HEK293 (cell line): Measurements from ENCODE around the gene DUS1L.
A peak's percentile ranks its signal among the peaks of the same experiment; 100 is the strongest.

Experiments used
- CTCF ChIA-PET: fragments of 350-600 bp; formaldehyde crosslinking; extraction: SDS; loops from one replicate; lab custom pipeline; 2021; ENCODE audit warnings: antibody characterized with exemption; lab: Yijun Ruan, JAX
- POLR2A ChIA-PET: fragments of 300-600 bp; formaldehyde crosslinking; extraction: SDS; loops from one replicate; lab custom pipeline; 2020; ENCODE audit warnings: antibody characterized with exemption, inconsistent platforms; lab: Yijun Ruan, JAX
- H3K27ac ChIP-seq: fragments of 200-500 bp; sonication (Bioruptor generic); 2 replicates; pipeline ENCODE4 v1.5.1; 2014; ENCODE audit warnings: low read depth, low read length, control low read depth, inconsistent platforms; ENCODE audit errors: extremely low read depth
- H3K36me3 ChIP-seq, 2 experiments: fragments of 200-500 bp in 1 of 2; sonication (Bioruptor generic) in 1 of 2; 1 replicate in 1 of 2; 2 replicates in 1 of 2; pipeline ENCODE4 v1.5.1; 2014 to 2017; ENCODE audit warnings: inconsistent platforms in 2 of 2, low read length in 2 of 2; ENCODE audit not compliant: control insufficient read depth in 2 of 2, insufficient read depth in 1 of 2
- H3K4me1 ChIP-seq: fragments of 200-500 bp; sonication (Bioruptor generic); 2 replicates; pipeline ENCODE4 v1.5.1; 2014; ENCODE audit warnings: mild to moderate bottlenecking, low read length, inconsistent platforms; ENCODE audit not compliant: control insufficient read depth, insufficient read depth
- H3K4me3 ChIP-seq: 2 replicates; pipeline ENCODE4 v1.5.1; 2011; ENCODE audit warnings: low read depth, mild to moderate bottlenecking, control low read depth, low read length, moderate library complexity
- H3K9me3 ChIP-seq: fragments of 200-500 bp; sonication (Bioruptor generic); 2 replicates; pipeline ENCODE4 v1.5.1; 2014; ENCODE audit warnings: low read depth, low read length, inconsistent platforms; ENCODE audit not compliant: control insufficient read depth, insufficient read depth
- KLF7 ChIP-seq: fragments of 450-650 bp; formaldehyde crosslinking; IDR thresholded peaks from 2 replicates; pipeline ENCODE4 v1.5.1; 2016; ENCODE audit warnings: missing biosample characterization, missing genetic modification characterization, borderline replicate concordance
- MYNN ChIP-seq: fragments of 450-650 bp; formaldehyde crosslinking; IDR thresholded peaks from 2 replicates; pipeline ENCODE4 v1.5.1; 2016; ENCODE audit warnings: missing biosample characterization, missing genetic modification characterization, borderline replicate concordance
- OSR2 ChIP-seq: fragments of 450-650 bp; formaldehyde crosslinking; IDR thresholded peaks from 2 replicates; pipeline ENCODE4 v1.5.1; 2016; ENCODE audit warnings: missing biosample characterization, missing genetic modification characterization
- REPIN1 ChIP-seq: fragments of 450-650 bp; formaldehyde crosslinking; IDR thresholded peaks from 2 replicates; pipeline ENCODE4 v1.5.1; 2017; ENCODE audit warnings: missing biosample characterization, missing genetic modification characterization, low read depth
- SP2 ChIP-seq: fragments of 450-650 bp; formaldehyde crosslinking; IDR thresholded peaks from 2 replicates; pipeline ENCODE4 v1.5.1; 2016; ENCODE audit warnings: missing biosample characterization, missing genetic modification characterization
- YY1 ChIP-seq: fragments of 450-650 bp; formaldehyde crosslinking; IDR thresholded peaks from 2 replicates; pipeline ENCODE4 v1.5.1; 2018; ENCODE audit warnings: missing biosample characterization, missing genetic modification characterization
- ZEB2 ChIP-seq: fragments of 450-650 bp; formaldehyde crosslinking; IDR thresholded peaks from 2 replicates; pipeline ENCODE4 v1.5.1; 2016; ENCODE audit warnings: missing biosample characterization, missing genetic modification characterization
- ZNF16 ChIP-seq: fragments of 450-650 bp; formaldehyde crosslinking; IDR thresholded peaks from 2 replicates; pipeline ENCODE4 v1.5.1; 2016; ENCODE audit warnings: low read depth, missing biosample characterization, missing genetic modification characterization
- ZNF2 ChIP-seq: fragments of 450-650 bp; formaldehyde crosslinking; IDR thresholded peaks from 2 replicates; pipeline ENCODE4 v1.5.1; 2016; ENCODE audit warnings: missing biosample characterization, missing genetic modification characterization
- ZNF214 ChIP-seq: fragments of 450-650 bp; formaldehyde crosslinking; IDR thresholded peaks from 2 replicates; pipeline ENCODE4 v1.5.1; 2017; ENCODE audit warnings: missing biosample characterization, mild to moderate bottlenecking, missing genetic modification characterization, borderline replicate concordance
- ZNF311 ChIP-seq: fragments of 450-650 bp; formaldehyde crosslinking; IDR thresholded peaks from 2 replicates; pipeline ENCODE4 v1.5.1; 2017; ENCODE audit warnings: missing biosample characterization, missing genetic modification characterization, borderline replicate concordance
- ZNF366 ChIP-seq: fragments of 450-650 bp; formaldehyde crosslinking; conservative IDR thresholded peaks from 2 replicates; pipeline ENCODE4 v1.5.1; 2016; ENCODE audit warnings: missing biosample characterization, missing genetic modification characterization
- ZNF777 ChIP-seq: fragments of 450-650 bp; formaldehyde crosslinking; IDR thresholded peaks from 2 replicates; pipeline ENCODE4 v1.5.1; 2017; ENCODE audit warnings: missing biosample characterization, missing genetic modification characterization, borderline replicate concordance
- TF ChIP-seq, protein P1 (sequence below): fragments of 450-650 bp; formaldehyde crosslinking; IDR thresholded peaks from 2 replicates; pipeline ENCODE4 v1.5.1; 2017; ENCODE audit warnings: missing biosample characterization, missing genetic modification characterization
- TF ChIP-seq, protein P2 (sequence below): fragments of 450-650 bp; formaldehyde crosslinking; IDR thresholded peaks from 2 replicates; pipeline ENCODE4 v1.5.1; 2016; ENCODE audit warnings: missing biosample characterization, missing genetic modification characterization
- TF ChIP-seq, protein P3 (sequence below): fragments of 450-650 bp; formaldehyde crosslinking; IDR thresholded peaks from 2 replicates; pipeline ENCODE4 v1.5.1; 2016; ENCODE audit warnings: missing biosample characterization, missing genetic modification characterization
- TF ChIP-seq, protein P4 (sequence below): fragments of 450-650 bp; formaldehyde crosslinking; IDR thresholded peaks from 2 replicates; pipeline ENCODE4 v1.5.1; 2016; ENCODE audit warnings: missing biosample characterization, missing genetic modification characterization

Gene DUS1L

DNA sequence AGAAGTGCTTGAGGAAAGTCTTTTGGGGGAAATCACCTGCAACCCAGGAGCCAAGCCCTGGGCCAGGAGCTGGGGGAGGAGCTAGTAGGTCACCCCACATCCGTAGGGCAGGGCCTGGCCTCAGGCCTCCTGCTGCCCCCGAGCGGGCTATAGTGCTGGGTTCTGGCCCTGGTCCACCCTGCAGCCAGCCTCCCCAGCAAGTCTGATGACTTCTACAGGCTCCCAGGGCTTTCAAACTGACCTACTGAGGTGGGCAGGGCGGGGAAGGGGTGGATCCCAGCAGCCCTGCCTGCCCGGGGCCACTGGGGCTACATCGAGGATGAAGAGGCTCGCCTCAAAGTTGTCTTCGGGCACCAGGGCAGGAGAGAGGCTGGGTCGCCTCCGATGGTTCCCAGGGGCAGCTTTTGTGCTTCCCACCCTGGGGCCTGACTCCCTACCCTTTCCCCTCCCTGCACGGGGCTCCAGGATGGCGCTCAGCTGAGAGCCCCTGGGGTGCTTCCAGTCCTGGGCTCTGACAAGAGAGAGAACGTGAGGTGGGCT is 47.9 kb downstream of the DUS1L start:
- CTCF ChIA-PET = interaction anchor here (7.6 kb wide), 1 partner anchor 57 kb away, joined by 105 read pairs; the partner anchor contains the start of gene NOTUM
- TF ChIP-seq YY1 (no peak), KLF7 (tag by site-specific recombination) (no peak), ZNF366 (tag by site-specific recombination) (no peak), REPIN1 (tag by site-specific recombination) (no peak), ZNF777 (tag by site-specific recombination) (no peak), ZNF311 (no peak), ZNF2 (tag by site-specific recombination) (no peak), SP2 (no peak), ZEB2 (tag by site-specific recombination) (no peak), MYNN (tag by site-specific recombination) (no peak), ZNF214 (tag by site-specific recombination) (no peak), ZNF16 (tag by site-specific recombination) (no peak), OSR2 (tag by site-specific recombination) (no peak)
- TF ChIP-seq, protein P1, sequence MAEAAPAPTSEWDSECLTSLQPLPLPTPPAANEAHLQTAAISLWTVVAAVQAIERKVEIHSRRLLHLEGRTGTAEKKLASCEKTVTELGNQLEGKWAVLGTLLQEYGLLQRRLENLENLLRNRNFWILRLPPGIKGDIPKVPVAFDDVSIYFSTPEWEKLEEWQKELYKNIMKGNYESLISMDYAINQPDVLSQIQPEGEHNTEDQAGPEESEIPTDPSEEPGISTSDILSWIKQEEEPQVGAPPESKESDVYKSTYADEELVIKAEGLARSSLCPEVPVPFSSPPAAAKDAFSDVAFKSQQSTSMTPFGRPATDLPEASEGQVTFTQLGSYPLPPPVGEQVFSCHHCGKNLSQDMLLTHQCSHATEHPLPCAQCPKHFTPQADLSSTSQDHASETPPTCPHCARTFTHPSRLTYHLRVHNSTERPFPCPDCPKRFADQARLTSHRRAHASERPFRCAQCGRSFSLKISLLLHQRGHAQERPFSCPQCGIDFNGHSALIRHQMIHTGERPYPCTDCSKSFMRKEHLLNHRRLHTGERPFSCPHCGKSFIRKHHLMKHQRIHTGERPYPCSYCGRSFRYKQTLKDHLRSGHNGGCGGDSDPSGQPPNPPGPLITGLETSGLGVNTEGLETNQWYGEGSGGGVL (tag by site-specific recombination) = no peak
- TF ChIP-seq, protein P2, sequence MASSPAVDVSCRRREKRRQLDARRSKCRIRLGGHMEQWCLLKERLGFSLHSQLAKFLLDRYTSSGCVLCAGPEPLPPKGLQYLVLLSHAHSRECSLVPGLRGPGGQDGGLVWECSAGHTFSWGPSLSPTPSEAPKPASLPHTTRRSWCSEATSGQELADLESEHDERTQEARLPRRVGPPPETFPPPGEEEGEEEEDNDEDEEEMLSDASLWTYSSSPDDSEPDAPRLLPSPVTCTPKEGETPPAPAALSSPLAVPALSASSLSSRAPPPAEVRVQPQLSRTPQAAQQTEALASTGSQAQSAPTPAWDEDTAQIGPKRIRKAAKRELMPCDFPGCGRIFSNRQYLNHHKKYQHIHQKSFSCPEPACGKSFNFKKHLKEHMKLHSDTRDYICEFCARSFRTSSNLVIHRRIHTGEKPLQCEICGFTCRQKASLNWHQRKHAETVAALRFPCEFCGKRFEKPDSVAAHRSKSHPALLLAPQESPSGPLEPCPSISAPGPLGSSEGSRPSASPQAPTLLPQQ (tag by site-specific recombination) = no peak
- TF ChIP-seq, protein P3, sequence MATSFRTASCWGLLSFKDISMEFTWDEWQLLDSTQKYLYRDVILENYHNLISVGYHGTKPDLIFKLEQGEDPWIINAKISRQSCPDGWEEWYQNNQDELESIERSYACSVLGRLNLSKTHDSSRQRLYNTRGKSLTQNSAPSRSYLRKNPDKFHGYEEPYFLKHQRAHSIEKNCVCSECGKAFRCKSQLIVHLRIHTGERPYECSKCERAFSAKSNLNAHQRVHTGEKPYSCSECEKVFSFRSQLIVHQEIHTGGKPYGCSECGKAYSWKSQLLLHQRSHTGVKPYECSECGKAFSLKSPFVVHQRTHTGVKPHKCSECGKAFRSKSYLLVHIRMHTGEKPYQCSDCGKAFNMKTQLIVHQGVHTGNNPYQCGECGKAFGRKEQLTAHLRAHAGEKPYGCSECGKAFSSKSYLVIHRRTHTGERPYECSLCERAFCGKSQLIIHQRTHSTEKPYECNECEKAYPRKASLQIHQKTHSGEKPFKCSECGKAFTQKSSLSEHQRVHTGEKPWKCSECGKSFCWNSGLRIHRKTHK = no peak
- TF ChIP-seq, protein P4, sequence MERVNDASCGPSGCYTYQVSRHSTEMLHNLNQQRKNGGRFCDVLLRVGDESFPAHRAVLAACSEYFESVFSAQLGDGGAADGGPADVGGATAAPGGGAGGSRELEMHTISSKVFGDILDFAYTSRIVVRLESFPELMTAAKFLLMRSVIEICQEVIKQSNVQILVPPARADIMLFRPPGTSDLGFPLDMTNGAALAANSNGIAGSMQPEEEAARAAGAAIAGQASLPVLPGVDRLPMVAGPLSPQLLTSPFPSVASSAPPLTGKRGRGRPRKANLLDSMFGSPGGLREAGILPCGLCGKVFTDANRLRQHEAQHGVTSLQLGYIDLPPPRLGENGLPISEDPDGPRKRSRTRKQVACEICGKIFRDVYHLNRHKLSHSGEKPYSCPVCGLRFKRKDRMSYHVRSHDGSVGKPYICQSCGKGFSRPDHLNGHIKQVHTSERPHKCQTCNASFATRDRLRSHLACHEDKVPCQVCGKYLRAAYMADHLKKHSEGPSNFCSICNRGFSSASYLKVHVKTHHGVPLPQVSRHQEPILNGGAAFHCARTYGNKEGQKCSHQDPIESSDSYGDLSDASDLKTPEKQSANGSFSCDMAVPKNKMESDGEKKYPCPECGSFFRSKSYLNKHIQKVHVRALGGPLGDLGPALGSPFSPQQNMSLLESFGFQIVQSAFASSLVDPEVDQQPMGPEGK (tag by site-specific recombination) = no peak
- TF ChIP-seq, all 188 proteins: peak for 0
- POLR2A ChIA-PET = interaction anchor here (0.9 to 4.7 kb wide), 3 partner anchors 14 to 334 kb away, joined by 3 to 13 read pairs (median 4); partner anchors contain the start of genes ARL16 and HGS
- no peak overlapping the region for H3K4me3 ChIP-seq
- no peaks in the 10 kb centered on the region; the same call in 1 of the 2 replicates for H3K4me1 ChIP-seq
- H3K9me3 ChIP-seq = no peaks in the 10 kb centered on the region
- H3K27ac ChIP-seq = 0 out of 2 replicates have a peak overlapping the region, but pooled peaks have one; percentile 8
- H3K36me3 ChIP-seq = peaks cover 0 to 20% of the 10 kb centered on the region in 2 experiments; a peak in 1 of 3 replicates
